ENCODE results near the gene DNAJB8.
A peak's percentile ranks its signal among the peaks of the same experiment; 100 is the strongest.

DNAJB8 gene

GRCh38 chr3:128423525-128424147, 43.1 kb downstream of the DNAJB8 start:
- H3K9ac ChIP-seq (ENCODE audit: insufficient read length): no peak overlapping the region
- no peak overlapping the region for H3K4me3 ChIP-seq
- H3K36me3 ChIP-seq (ENCODE audit: insufficient read depth, low read length): no peaks in the 10 kb centered on the region
- TF ChIP-seq POLR2AphosphoS5 (IDR thresholded peaks at IDR 0.05; ENCODE audit: borderline replicate concordance, low read depth, low read length) (no peak), EZH2 (IDR thresholded peaks at IDR 0.05) (no peak), FOXP2 (optimal IDR thresholded peaks at IDR 0.05; ENCODE audit: control extremely low read depth, extremely low read length, insufficient read depth) (no peak)
- DNase-seq (ENCODE audit: low read depth, low spot score): no peak
- H3K9me3 ChIP-seq (ENCODE audit: low read depth, low read length): no peaks in the 10 kb centered on the region
- H3K27ac ChIP-seq: 0 out of 2 replicates have a peak overlapping the region, but pooled peaks have one; percentile 28

- no peak overlapping the region for H3K27ac ChIP-seq
- no peak for DNase-seq (ENCODE audit: low read depth, low spot score)
- H3K9ac ChIP-seq (ENCODE audit: insufficient read length): no peak overlapping the region
These were observed 43.7 kb downstream of the DNAJB8 start for GRCh38 chr3:128422762-128423524.

GRCh38 chr3:128421966-128422365, 44.7 kb downstream of the DNAJB8 start:
- no peak overlapping the region for H3K27ac ChIP-seq
- H3K9me3 ChIP-seq (ENCODE audit: low read depth, low read length): no peaks in the 10 kb centered on the region
- no peaks in the 10 kb centered on the region for H3K36me3 ChIP-seq (ENCODE audit: insufficient read depth, low read length)
- DNase-seq (ENCODE audit: low read depth, low spot score): no peak
- H3K9ac ChIP-seq (ENCODE audit: insufficient read length): no peak overlapping the region
- TF ChIP-seq POLR2AphosphoS5 (IDR thresholded peaks at IDR 0.05; ENCODE audit: borderline replicate concordance, low read depth, low read length): no peak
- no peak for TF ChIP-seq EZH2 (IDR thresholded peaks at IDR 0.05)
- no peak for TF ChIP-seq FOXP2 (optimal IDR thresholded peaks at IDR 0.05; ENCODE audit: control extremely low read depth, extremely low read length, insufficient read depth)
- H3K4me3 ChIP-seq: no peak overlapping the region

More at GRCh38 chr3:128422762-128423524, 43.7 kb downstream of the DNAJB8 start:
- Histone ChIP-seq H3K4me3 (no peak overlapping the region), H3K9me3 (ENCODE audit: low read depth, low read length) (no peaks in the 10 kb centered on the region), H3K36me3 (ENCODE audit: insufficient read depth, low read length) (no peaks in the 10 kb centered on the region)
- TF ChIP-seq POLR2AphosphoS5 (IDR thresholded peaks at IDR 0.05; ENCODE audit: borderline replicate concordance, low read depth, low read length) (no peak), EZH2 (IDR thresholded peaks at IDR 0.05) (no peak), FOXP2 (optimal IDR thresholded peaks at IDR 0.05; ENCODE audit: control extremely low read depth, extremely low read length, insufficient read depth) (no peak)

- TF ChIP-seq FOXP2 (optimal IDR thresholded peaks at IDR 0.05; ENCODE audit: control extremely low read depth, extremely low read length, insufficient read depth) (no peak), POLR2AphosphoS5 (IDR thresholded peaks at IDR 0.05; ENCODE audit: borderline replicate concordance, low read depth, low read length) (no peak), EZH2 (IDR thresholded peaks at IDR 0.05) (no peak)
- no peaks in the 10 kb centered on the region for H3K9me3 ChIP-seq (ENCODE audit: low read depth, low read length)
- H3K9ac ChIP-seq (ENCODE audit: insufficient read length): no peak overlapping the region
- no peak for DNase-seq (ENCODE audit: low read depth, low spot score)
- H3K36me3 ChIP-seq (ENCODE audit: insufficient read depth, low read length): no peaks in the 10 kb centered on the region
- H3K4me3 ChIP-seq: no peak overlapping the region
- no peak overlapping the region for H3K27ac ChIP-seq
These were observed 45.3 kb downstream of the DNAJB8 start for GRCh38 chr3:128421439-128421836.

- no peaks in the 10 kb centered on the region for H3K9me3 ChIP-seq (ENCODE audit: low read depth, low read length)
- H3K4me3 ChIP-seq: no peak overlapping the region
- H3K27ac ChIP-seq: no peak overlapping the region
- no peak for DNase-seq (ENCODE audit: low read depth, low spot score)
- TF ChIP-seq FOXP2 (optimal IDR thresholded peaks at IDR 0.05; ENCODE audit: control extremely low read depth, extremely low read length, insufficient read depth) (no peak), POLR2AphosphoS5 (IDR thresholded peaks at IDR 0.05; ENCODE audit: borderline replicate concordance, low read depth, low read length) (no peak), EZH2 (IDR thresholded peaks at IDR 0.05) (no peak)
- H3K9ac ChIP-seq (ENCODE audit: insufficient read length): no peak overlapping the region
- H3K36me3 ChIP-seq (ENCODE audit: insufficient read depth, low read length): no peaks in the 10 kb centered on the region
These were observed 45.8 kb downstream of the DNAJB8 start for GRCh38 chr3:128420720-128421438.

- no peak overlapping the region for H3K4me3 ChIP-seq
- no peaks in the 10 kb centered on the region for H3K9me3 ChIP-seq (ENCODE audit: low read depth, low read length)
- DNase-seq (ENCODE audit: low read depth, low spot score): no peak
- no peak overlapping the region for H3K27ac ChIP-seq
- H3K36me3 ChIP-seq (ENCODE audit: insufficient read depth, low read length): no peaks in the 10 kb centered on the region
- H3K9ac ChIP-seq (ENCODE audit: insufficient read length): no peak overlapping the region
- TF ChIP-seq FOXP2 (optimal IDR thresholded peaks at IDR 0.05; ENCODE audit: control extremely low read depth, extremely low read length, insufficient read depth) (no peak), POLR2AphosphoS5 (IDR thresholded peaks at IDR 0.05; ENCODE audit: borderline replicate concordance, low read depth, low read length) (no peak), EZH2 (IDR thresholded peaks at IDR 0.05) (no peak)
These were observed 46.4 kb downstream of the DNAJB8 start for GRCh38 chr3:128420289-128420688.

- Histone ChIP-seq H3K27ac (no peak overlapping the region), H3K9ac (ENCODE audit: insufficient read length) (no peak overlapping the region)
- TF ChIP-seq EZH2 (IDR thresholded peaks at IDR 0.05): no peak
These were observed 47.4 kb downstream of the DNAJB8 start for GRCh38 chr3:128419311-128419710.

GRCh38 chr3:128418900-128419299, 47.8 kb downstream of the DNAJB8 start:
- no peak overlapping the region for H3K9ac ChIP-seq (ENCODE audit: insufficient read length)
- H3K4me3 ChIP-seq: no peak overlapping the region
- no peak for DNase-seq (ENCODE audit: low read depth, low spot score)
- H3K27ac ChIP-seq: no peak overlapping the region
- no peak for TF ChIP-seq EZH2 (IDR thresholded peaks at IDR 0.05)
- TF ChIP-seq FOXP2 (optimal IDR thresholded peaks at IDR 0.05; ENCODE audit: control extremely low read depth, extremely low read length, insufficient read depth): no peak
- no peak for TF ChIP-seq POLR2AphosphoS5 (IDR thresholded peaks at IDR 0.05; ENCODE audit: borderline replicate concordance, low read depth, low read length)
- no peaks in the 10 kb centered on the region for H3K36me3 ChIP-seq (ENCODE audit: insufficient read depth, low read length)
- no peaks in the 10 kb centered on the region for H3K9me3 ChIP-seq (ENCODE audit: low read depth, low read length)

More at GRCh38 chr3:128419311-128419710, 47.4 kb downstream of the DNAJB8 start:
- DNase-seq (ENCODE audit: low read depth, low spot score): no peak
- no peaks in the 10 kb centered on the region for H3K36me3 ChIP-seq (ENCODE audit: insufficient read depth, low read length)
- H3K9me3 ChIP-seq (ENCODE audit: low read depth, low read length): no peaks in the 10 kb centered on the region
- H3K4me3 ChIP-seq: no peak overlapping the region
